Activated CD8-positive, alpha-beta T cell treated with anti-CD3 and anti-CD28 coated beads for 36 hours (primary cell): ENCODE data around the gene ITPR1. TPM values are rescaled to one million over a fixed set of nuclear protein-coding genes. Genes with fewer than 3 reads are reported as not detected.

Experiments used
- ATAC-seq: fragments of 200-7000 bp; cut with Tn5 transposase; one replicate; pipeline ENCODE4 v1.10.0; 2021; ENCODE audit warnings: mild to moderate bottlenecking, moderate library complexity
- CTCF ChIA-PET: fragments of 350-600 bp; sonication (Branson Sonifier 250); formaldehyde crosslinking; loops from one replicate; lab custom pipeline; 2021; ENCODE audit warnings: antibody characterized with exemption; lab: Charles Lee
- POLR2A ChIA-PET: fragments of 350-600 bp; sonication (Branson Sonifier 250); formaldehyde crosslinking; loops from one replicate; lab custom pipeline; 2021; ENCODE audit warnings: antibody characterized with exemption; lab: Charles Lee
- DNase-seq: peaks from one replicate; pipeline ENCODE4 v3.0.0-alpha.2; 2020
- H3K27ac Mint-ChIP-seq: one replicate; pipeline ENCODE4 v1.8.0; 2021; ENCODE audit warnings: mild to moderate bottlenecking, mixed read lengths
- H3K27me3 Mint-ChIP-seq: one replicate; pipeline ENCODE4 v1.8.0; 2021; ENCODE audit warnings: mixed read lengths
- H3K36me3 Mint-ChIP-seq: one replicate; pipeline ENCODE4 v1.8.0; 2021; ENCODE audit warnings: low read depth, mixed read lengths
- H3K4me1 Mint-ChIP-seq: one replicate; pipeline ENCODE4 v1.8.0; 2021; ENCODE audit warnings: low read depth, mixed read lengths
- H3K4me3 Mint-ChIP-seq: one replicate; pipeline ENCODE4 v1.8.0; 2021; ENCODE audit warnings: mild to moderate bottlenecking, moderate library complexity, mixed read lengths
- H3K9me3 Mint-ChIP-seq: one replicate; pipeline ENCODE4 v1.8.0; 2021; ENCODE audit warnings: mixed read lengths
- CTCF ChIP-seq: fragments of 200-600 bp; IDR thresholded peaks from one replicate; pipeline ENCODE4 v1.8.0; 2022; ENCODE audit warnings: antibody characterized with exemption, mild to moderate bottlenecking
- intact Hi-C: fragments of 100-400 bp; cut with micrococcal nuclease; formaldehyde crosslinking; loops from one replicate; pipeline ENCODE4 v1.10.0; 2022
- total RNA-seq, 2 experiments: library from RNA; stranded (reverse); gene quantifications; one replicate each; pipeline ENCODE4 v1.2.3, GENCODE V29; 2021

ITPR1 gene
- total RNA-seq, 2 experiments from 2014 or later: 93.9 to 98.2 TPM

- DNase-seq: no peak
- ATAC-seq: no peak
- H3K9me3 Mint-ChIP-seq: peaks cover 2% of the 10 kb centered on the region
- intact Hi-C loops: loop anchor here (1.0 to 5.0 kb wide), 6 partner anchors 19 to 173 kb away; no protein-coding TSS in a partner anchor
- peak overlapping the region; percentile 47 for H3K4me3 Mint-ChIP-seq
- peak overlapping the region; percentile 99 for H3K27ac Mint-ChIP-seq
- peaks cover 94% of the 10 kb centered on the region for H3K4me1 Mint-ChIP-seq
- H3K36me3 Mint-ChIP-seq: peaks cover 53% of the 10 kb centered on the region
- H3K27me3 Mint-ChIP-seq: no peaks in the 10 kb centered on the region
- POLR2A ChIA-PET: interaction anchor here (1.0 to 10.5 kb wide), 8 partner anchors 8 to 136 kb away, joined by 3 to 222 read pairs (median 18); partner anchors contain the start of gene BHLHE40
- TF ChIP-seq CTCF: no peak
- CTCF ChIA-PET: interaction anchor here (0.7 to 5.1 kb wide), 13 partner anchors 8 to 168 kb away, joined by 3 to 27 read pairs (median 6); partner anchors contain the start of gene BHLHE40
These were observed 356.6 kb downstream of the ITPR1 start for GRCh38 chr3:4849739-4850138.

GRCh38 chr3:4850211-4850927 lies 357.2 kb downstream of the ITPR1 start:
- peaks cover 6% of the 10 kb centered on the region for H3K9me3 Mint-ChIP-seq
- no peak for TF ChIP-seq CTCF
- H3K27me3 Mint-ChIP-seq: no peaks in the 10 kb centered on the region
- H3K4me1 Mint-ChIP-seq: peaks cover 94% of the 10 kb centered on the region
- ATAC-seq (peak; percentile 37), DNase-seq (peak; percentile 89)
- peak overlapping the region; percentile 47 for H3K4me3 Mint-ChIP-seq
- POLR2A ChIA-PET: interaction anchor here (0.8 to 10.5 kb wide), 12 partner anchors 9 to 173 kb away, joined by 3 to 222 read pairs (median 6); partner anchors contain the start of gene BHLHE40
- CTCF ChIA-PET: interaction anchor here (0.8 to 5.1 kb wide), 13 partner anchors 9 to 167 kb away, joined by 3 to 27 read pairs (median 6); partner anchors contain the start of gene BHLHE40
- peaks cover 54% of the 10 kb centered on the region for H3K36me3 Mint-ChIP-seq
- peak overlapping the region; percentile 99 for H3K27ac Mint-ChIP-seq
- intact Hi-C loops: loop anchor here (1.0 to 5.0 kb wide), 5 partner anchors 20 to 127 kb away; no protein-coding TSS in a partner anchor

- intact Hi-C loops: loop anchor here (1.0 to 5.0 kb wide), 5 partner anchors 20 to 126 kb away; no protein-coding TSS in a partner anchor
These were observed 357.7 kb downstream of the ITPR1 start for GRCh38 chr3:4850928-4851265.

GRCh38 chr3:4852780-4853748 lies 359.9 kb downstream of the ITPR1 start:
- CTCF ChIA-PET: interaction anchor here (0.9 to 4.2 kb wide), 11 partner anchors 9 to 204 kb away, joined by 3 to 26 read pairs (median 4); partner anchors contain the start of gene BHLHE40

More at GRCh38 chr3:4850928-4851265, 357.7 kb downstream of the ITPR1 start:
- H3K4me3 Mint-ChIP-seq: peak overlapping the region; percentile 47
- TF ChIP-seq CTCF: no peak
- H3K27me3 Mint-ChIP-seq: no peaks in the 10 kb centered on the region
- peak overlapping the region; percentile 99 for H3K27ac Mint-ChIP-seq
- H3K9me3 Mint-ChIP-seq: peaks cover 10% of the 10 kb centered on the region
- POLR2A ChIA-PET: interaction anchor here (0.8 to 10.5 kb wide), 9 partner anchors 9 to 172 kb away, joined by 3 to 222 read pairs (median 10); partner anchors contain the start of gene BHLHE40
- DNase-seq (peak; percentile 63), ATAC-seq (peak; percentile 65)
- H3K4me1 Mint-ChIP-seq: peaks cover 94% of the 10 kb centered on the region
- peaks cover 56% of the 10 kb centered on the region for H3K36me3 Mint-ChIP-seq
- CTCF ChIA-PET: interaction anchor here (0.6 to 5.1 kb wide), 14 partner anchors 9 to 167 kb away, joined by 3 to 27 read pairs (median 7); partner anchors contain the start of gene BHLHE40

More at GRCh38 chr3:4852780-4853748, 359.9 kb downstream of the ITPR1 start:
- no peaks in the 10 kb centered on the region for H3K27me3 Mint-ChIP-seq
- H3K36me3 Mint-ChIP-seq: peaks cover 60% of the 10 kb centered on the region
- H3K4me3 Mint-ChIP-seq: peak overlapping the region; percentile 41
- H3K4me1 Mint-ChIP-seq: peaks cover 83% of the 10 kb centered on the region
- H3K27ac Mint-ChIP-seq: peak overlapping the region; percentile 99
- H3K9me3 Mint-ChIP-seq: peaks cover 16% of the 10 kb centered on the region
- TF ChIP-seq CTCF: no peak
- no peak for ATAC-seq
- intact Hi-C loops: loop anchor here (5.0 kb wide), 1 partner anchor 34 kb away; no protein-coding TSS in a partner anchor
- DNase-seq: no peak
- POLR2A ChIA-PET: interaction anchor here (1.0 to 10.5 kb wide), 5 partner anchors 18 to 127 kb away, joined by 3 to 222 read pairs (median 4); partner anchors contain the start of gene BHLHE40
